ENCODE data around the gene SMIM13. TPM values are rescaled to one million over a fixed set of nuclear protein-coding genes. Genes with fewer than 3 reads are reported as not detected.
"Not testable (repeated sequence)": the region's sequence is repeated elsewhere in the genome, so short reads cannot be mapped to it uniquely, and the experiment has no call there.

The SMIM13 gene
- total RNA-seq, 1 donor from 2014 or later, result 12.3 TPM

- H3K27me3 ChIP-seq (ENCODE audit: low read depth), result peaks cover 24% of the 10 kb centered on the region
- no peak for TF ChIP-seq CTCF (IDR thresholded peaks at IDR 0.05; ENCODE audit: borderline replicate concordance)
- H3K4me3 ChIP-seq, result no peak overlapping the region
- DNase-seq, result no peak
- H3K9me3 ChIP-seq (replicated peaks), result no peaks in the 10 kb centered on the region
- intact Hi-C loops (cut with micrococcal nuclease), result no loop called here
- H3K36me3 ChIP-seq, result no peaks in the 10 kb centered on the region
- no peak overlapping the region for H3K27ac ChIP-seq (replicated peaks)
- H3K4me1 ChIP-seq, result no peaks in the 10 kb centered on the region
Measured at GRCh38 chr6:11083956-11084355, 9.7 kb upstream of the SMIM13 start.

DNA sequence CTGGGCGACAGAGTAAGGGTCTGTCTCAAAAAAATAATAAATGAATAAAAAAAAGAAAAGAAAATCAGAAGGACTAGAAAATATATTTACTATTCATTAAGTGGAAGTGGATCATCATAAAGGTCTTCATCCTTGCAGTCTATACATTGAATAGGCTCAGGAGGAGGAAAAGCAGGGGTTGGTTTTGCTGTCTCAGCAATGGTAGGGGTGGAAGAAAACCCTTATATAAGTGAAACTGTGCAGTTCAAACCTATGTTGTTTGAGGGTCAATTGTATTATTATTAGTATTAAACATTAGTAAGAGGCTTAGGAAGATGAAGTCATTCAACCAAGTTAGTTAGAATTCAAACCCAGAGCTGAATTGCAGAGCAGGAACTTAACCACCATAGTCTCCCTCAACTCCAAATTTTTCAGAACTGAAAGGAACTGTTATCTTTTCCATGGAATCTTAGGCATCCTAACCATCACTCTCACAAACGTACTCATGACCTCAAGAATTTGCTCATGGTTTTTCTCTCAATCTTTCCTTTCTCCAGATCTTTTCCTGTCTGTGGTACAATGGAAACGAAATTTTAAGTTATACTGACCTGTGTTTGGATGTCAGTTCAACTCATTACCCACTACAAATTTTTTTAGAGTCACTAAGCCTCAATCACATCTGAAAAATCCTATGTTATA lies 7.7 kb upstream of the SMIM13 start:
- H3K4me3 ChIP-seq, result no peak overlapping the region
- H3K9me3 ChIP-seq (replicated peaks), result no peaks in the 10 kb centered on the region
- peaks cover 24% of the 10 kb centered on the region for H3K27me3 ChIP-seq (ENCODE audit: low read depth)
- TF ChIP-seq CTCF (IDR thresholded peaks at IDR 0.05; ENCODE audit: borderline replicate concordance), result no peak
- intact Hi-C loops (cut with micrococcal nuclease), result no loop called here
- no peaks in the 10 kb centered on the region for H3K36me3 ChIP-seq
- H3K27ac ChIP-seq (replicated peaks), result no peak overlapping the region
- no peak for DNase-seq
- no peaks in the 10 kb centered on the region for H3K4me1 ChIP-seq

- H3K27me3 ChIP-seq (ENCODE audit: low read depth), result peaks cover 24% of the 10 kb centered on the region
- DNase-seq; H3K27ac ChIP-seq (replicated peaks); intact Hi-C loops (cut with micrococcal nuclease); H3K4me3 ChIP-seq; H3K4me1 ChIP-seq; H3K36me3 ChIP-seq; H3K9me3 ChIP-seq (replicated peaks): not testable (repeated sequence)
Measured at GRCh38 chr6:11087141-11087812, 6.4 kb upstream of the SMIM13 start.

GRCh38 chr6:11089695-11090094 lies 3.9 kb upstream of the SMIM13 start:
- Histone ChIP-seq H3K27ac (replicated peaks) (no peak overlapping the region), H3K4me1 (peaks cover 13% of the 10 kb centered on the region), H3K9me3 (replicated peaks) (no peaks in the 10 kb centered on the region), H3K36me3 (no peaks in the 10 kb centered on the region), H3K27me3 (ENCODE audit: low read depth) (peaks cover 20% of the 10 kb centered on the region), H3K4me3 (no peak overlapping the region)
- intact Hi-C loops (cut with micrococcal nuclease), result no loop called here
- no peak for DNase-seq
- no peak for TF ChIP-seq CTCF (IDR thresholded peaks at IDR 0.05; ENCODE audit: borderline replicate concordance)

- Histone ChIP-seq H3K27me3 (ENCODE audit: low read depth) (peaks cover 11% of the 10 kb centered on the region), H3K4me1 (peaks cover 27% of the 10 kb centered on the region)
- H3K9me3 ChIP-seq (replicated peaks); DNase-seq; intact Hi-C loops (cut with micrococcal nuclease); H3K27ac ChIP-seq (replicated peaks); H3K4me3 ChIP-seq; H3K36me3 ChIP-seq: not testable (repeated sequence)
Measured at GRCh38 chr6:11091141-11091540, 2.5 kb upstream of the SMIM13 start.

DNA sequence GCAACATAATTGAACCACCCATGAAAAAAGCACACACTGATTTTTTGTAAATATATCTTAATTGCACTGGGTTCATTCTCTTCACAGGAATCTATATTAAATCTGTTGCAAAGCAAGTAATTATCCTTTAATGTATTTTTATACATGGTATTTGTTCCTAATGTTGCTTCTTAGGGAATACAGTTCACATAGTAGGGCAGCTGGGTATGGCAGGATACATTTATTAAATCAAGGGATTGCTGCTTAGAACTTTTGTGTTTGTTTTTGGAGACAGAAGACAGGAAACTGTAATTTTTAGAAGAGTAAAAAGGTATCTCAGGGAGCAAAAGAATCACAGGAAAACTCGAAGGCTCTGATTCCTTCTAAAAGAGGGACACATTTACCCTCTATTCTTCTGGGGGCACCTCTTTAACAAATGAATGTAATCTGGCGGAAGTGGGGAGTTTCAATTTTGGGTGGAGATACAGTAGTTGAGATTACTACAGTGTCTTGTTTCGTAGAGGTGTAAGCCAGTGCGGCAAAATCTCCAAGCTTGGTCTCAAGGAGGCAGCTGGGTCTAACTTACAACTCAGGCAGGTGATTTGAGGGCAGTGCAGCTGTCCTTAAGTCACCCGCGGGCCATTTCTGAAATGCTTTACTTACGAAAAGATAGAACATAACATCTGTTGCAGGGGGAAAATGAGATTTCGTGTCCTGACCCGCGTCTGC lies 812 bp upstream of the SMIM13 start:
- Histone ChIP-seq H3K27me3 (ENCODE audit: low read depth) (no peaks in the 10 kb centered on the region), H3K9me3 (replicated peaks) (no peaks in the 10 kb centered on the region), H3K36me3 (no peaks in the 10 kb centered on the region), H3K4me1 (peaks cover 29% of the 10 kb centered on the region), H3K27ac (replicated peaks) (peak overlapping the region; percentile 100), H3K4me3 (peak overlapping the region; percentile 100)
- no peak for DNase-seq
- intact Hi-C loops (cut with micrococcal nuclease), result no loop called here
- TF ChIP-seq CTCF (IDR thresholded peaks at IDR 0.05; ENCODE audit: borderline replicate concordance), result no peak
